Measurements from ENCODE around the gene TIE1.
A peak's percentile ranks its signal among the peaks of the same experiment; 100 is the strongest.

Gene TIE1

DNA sequence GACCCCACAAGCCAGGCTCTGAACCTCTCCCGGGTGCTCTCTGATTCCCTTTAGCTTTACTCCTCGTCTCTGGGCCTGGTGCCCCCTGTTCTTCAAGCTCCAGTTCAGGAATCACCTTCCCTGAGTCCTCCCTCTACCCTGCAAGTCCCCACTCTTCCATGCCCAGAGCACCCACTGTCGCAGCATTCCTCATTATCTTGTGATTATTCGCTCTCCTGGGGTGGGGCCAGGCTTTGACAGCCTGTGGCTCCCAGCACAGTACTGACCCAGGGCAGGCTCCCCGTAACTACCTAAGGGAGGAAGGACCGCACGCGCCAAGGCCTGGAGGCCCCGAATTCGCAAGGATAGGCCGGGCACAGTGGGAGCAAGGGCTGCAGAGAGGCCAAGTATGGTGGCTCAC is 14.7 kb upstream of the TIE1 start:
- Histone ChIP-seq H3K9me3 (ENCODE audit: insufficient read depth, low read depth, low read length) (no peaks in the 10 kb centered on the region), H3K4me3 (ENCODE audit: low read length) (peak overlapping the region; percentile 66; the same call in 1 of the 2 replicates), H3K27ac (ENCODE audit: low read length) (no peak overlapping the region), H3K4me1 (ENCODE audit: insufficient read depth, low read length) (peaks cover 6% of the 10 kb centered on the region; the same call in 1 of the 2 replicates), H3K36me3 (ENCODE audit: insufficient read depth, low read depth, low read length) (no peaks in the 10 kb centered on the region), H3K27me3 (ENCODE audit: insufficient read depth, low read length) (no peaks in the 10 kb centered on the region), H3K9ac (ENCODE audit: low read depth, low read length) (peak overlapping the region; percentile 39; the same call in 1 of the 2 replicates)

DNA sequence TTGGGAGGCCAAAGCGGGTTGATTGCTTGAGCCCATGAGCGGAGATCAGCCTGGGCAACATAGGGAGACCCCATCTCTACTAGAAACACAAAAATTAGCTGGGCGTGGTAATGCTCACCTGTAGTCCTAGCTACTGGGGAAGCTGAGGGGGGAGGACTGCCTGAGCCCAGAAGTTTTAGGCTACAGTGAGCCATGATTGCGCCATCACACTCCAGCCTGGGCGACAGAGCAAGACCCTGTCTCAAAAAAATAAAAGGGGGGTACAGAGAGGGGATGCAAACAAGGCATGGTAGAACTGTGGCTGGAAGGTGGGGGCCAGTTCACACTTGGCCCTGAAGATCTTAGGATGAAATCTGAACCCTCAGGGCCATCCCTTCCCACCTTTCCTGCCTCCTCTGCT is 14.2 kb upstream of the TIE1 start:
- Histone ChIP-seq H3K27me3 (ENCODE audit: insufficient read depth, low read length) (no peaks in the 10 kb centered on the region), H3K27ac (ENCODE audit: low read length) (no peak overlapping the region), H3K9ac (ENCODE audit: low read depth, low read length) (no peak overlapping the region), H3K4me1 (ENCODE audit: insufficient read depth, low read length) (peaks cover 6% of the 10 kb centered on the region; the same call in 1 of the 2 replicates), H3K4me3 (ENCODE audit: low read length) (no peak overlapping the region), H3K9me3 (ENCODE audit: insufficient read depth, low read depth, low read length) (no peaks in the 10 kb centered on the region), H3K36me3 (ENCODE audit: insufficient read depth, low read depth, low read length) (no peaks in the 10 kb centered on the region)

DNA sequence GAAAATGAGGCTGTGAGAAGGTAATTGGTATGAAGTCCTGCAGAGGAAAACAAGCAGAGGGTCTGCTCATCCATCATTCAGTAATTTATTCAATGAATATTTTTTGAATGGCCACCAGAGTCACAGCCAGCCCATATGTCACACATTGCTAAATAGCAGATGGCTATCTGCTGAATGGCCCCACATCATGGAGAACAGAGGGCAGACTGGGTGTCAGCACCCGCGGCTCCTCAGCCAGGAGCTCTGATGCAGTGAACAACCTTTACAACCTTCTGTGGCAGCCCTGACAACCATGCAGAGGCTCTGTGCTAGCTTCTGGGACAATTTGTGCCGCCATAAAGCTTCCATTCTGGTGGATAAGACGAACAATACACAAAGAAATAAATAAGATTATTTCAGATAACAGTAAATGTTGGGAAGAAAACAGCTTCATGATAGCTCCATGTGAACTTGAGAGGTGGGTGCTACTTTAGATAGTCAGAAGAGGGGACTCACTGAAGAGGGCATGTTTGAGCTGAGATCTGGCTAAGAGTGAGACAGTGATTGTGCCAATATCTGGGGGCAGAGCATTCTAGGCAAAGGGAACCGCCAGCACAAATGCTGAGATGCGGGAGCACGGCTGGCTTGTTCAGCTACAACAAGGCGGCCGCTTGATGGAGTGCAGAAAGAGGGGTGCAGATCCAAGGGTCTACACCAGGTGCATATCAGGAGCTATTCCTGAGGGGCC is 12.6 kb upstream of the TIE1 start:
- Histone ChIP-seq H3K9ac (ENCODE audit: low read depth, low read length) (no peak overlapping the region), H3K4me3 (ENCODE audit: low read length) (no peak overlapping the region), H3K27me3 (ENCODE audit: insufficient read depth, low read length) (no peaks in the 10 kb centered on the region), H3K9me3 (ENCODE audit: insufficient read depth, low read depth, low read length) (no peaks in the 10 kb centered on the region), H3K27ac (ENCODE audit: low read length) (no peak overlapping the region), H3K36me3 (ENCODE audit: insufficient read depth, low read depth, low read length) (no peaks in the 10 kb centered on the region), H3K4me1 (ENCODE audit: insufficient read depth, low read length) (peaks cover 6% of the 10 kb centered on the region; the same call in 1 of the 2 replicates)

DNA sequence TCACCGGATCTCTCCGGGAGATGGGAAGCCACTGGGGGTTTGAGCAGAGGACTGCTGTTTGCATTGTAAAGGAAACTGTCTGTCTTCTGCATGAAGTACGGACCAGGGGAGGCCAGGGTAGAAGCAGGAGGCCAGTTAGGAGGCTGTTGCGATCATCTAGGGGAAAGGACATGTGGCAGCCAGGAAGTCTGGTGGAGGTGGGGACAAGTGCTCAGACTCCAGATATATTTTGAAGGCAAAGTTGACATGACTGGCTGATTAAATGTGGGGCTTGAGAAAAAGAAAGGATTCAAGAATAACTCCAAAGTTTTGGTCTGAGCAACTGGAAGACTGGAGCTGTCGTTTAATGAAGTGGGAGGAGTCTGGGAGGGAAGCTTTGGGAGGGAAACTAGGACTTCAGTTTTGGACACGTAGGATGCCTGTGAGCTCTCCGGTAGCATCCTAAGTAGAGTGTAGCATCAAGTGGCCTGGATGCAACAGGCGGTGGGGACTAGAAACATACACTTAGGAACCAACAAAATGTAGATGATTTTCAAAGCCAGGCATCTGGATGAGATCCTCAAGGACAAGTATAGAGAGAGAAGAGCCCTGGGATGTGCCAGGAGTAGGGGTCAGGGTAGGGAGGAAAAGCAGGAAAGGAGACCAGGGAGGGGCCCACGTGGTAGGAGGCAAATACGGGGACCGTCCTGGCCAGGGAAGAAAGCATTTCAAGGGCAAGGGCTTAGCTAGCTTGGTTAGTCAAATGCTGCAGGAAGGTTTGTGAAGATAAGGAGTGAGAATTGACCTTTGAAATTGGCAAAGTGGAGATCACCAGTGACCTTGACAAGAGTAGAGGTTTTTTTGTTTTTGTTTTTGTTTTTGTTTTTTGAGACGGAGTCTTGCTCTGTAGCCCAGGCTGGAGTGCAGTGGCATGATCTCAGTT is 11.7 kb upstream of the TIE1 start:
- no peaks in the 10 kb centered on the region for H3K36me3 ChIP-seq (ENCODE audit: insufficient read depth, low read depth, low read length)
- no peaks in the 10 kb centered on the region for H3K27me3 ChIP-seq (ENCODE audit: insufficient read depth, low read length)
- H3K4me3 ChIP-seq (ENCODE audit: low read length) = no peak overlapping the region
- H3K9me3 ChIP-seq (ENCODE audit: insufficient read depth, low read depth, low read length) = no peaks in the 10 kb centered on the region
- peaks cover 6% of the 10 kb centered on the region; the same call in 1 of the 2 replicates for H3K4me1 ChIP-seq (ENCODE audit: insufficient read depth, low read length)
- H3K27ac ChIP-seq (ENCODE audit: low read length) = no peak overlapping the region
- no peak overlapping the region for H3K9ac ChIP-seq (ENCODE audit: low read depth, low read length)

DNA sequence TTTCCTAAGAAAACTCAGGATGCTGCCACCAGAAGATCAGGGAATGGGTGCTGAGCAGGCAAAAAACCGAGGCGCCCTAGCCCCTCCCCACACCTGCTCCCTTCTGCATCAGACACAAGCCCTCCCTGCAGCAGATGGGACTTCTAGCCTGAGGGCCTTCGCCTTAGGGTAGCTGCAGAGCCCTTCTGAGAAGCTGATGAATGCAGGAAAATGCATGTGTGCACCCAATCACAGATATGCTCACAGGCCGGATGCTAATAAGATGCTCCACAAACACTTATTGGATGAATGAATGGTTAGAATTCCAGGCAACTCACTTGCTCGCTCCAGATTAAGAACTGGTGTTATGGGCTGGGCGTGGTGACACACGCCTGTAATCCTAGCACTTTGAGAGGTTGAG is 8.6 kb upstream of the TIE1 start:
- H3K4me1 ChIP-seq (ENCODE audit: insufficient read depth, low read length) = peaks cover 24% of the 10 kb centered on the region
- H3K4me3 ChIP-seq (ENCODE audit: low read length) = no peak overlapping the region
- H3K36me3 ChIP-seq (ENCODE audit: insufficient read depth, low read depth, low read length) = no peaks in the 10 kb centered on the region
- H3K9me3 ChIP-seq (ENCODE audit: insufficient read depth, low read depth, low read length) = no peaks in the 10 kb centered on the region
- H3K27ac ChIP-seq (ENCODE audit: low read length) = no peak overlapping the region
- H3K27me3 ChIP-seq (ENCODE audit: insufficient read depth, low read length) = no peaks in the 10 kb centered on the region
- H3K9ac ChIP-seq (ENCODE audit: low read depth, low read length) = no peak overlapping the region

DNA sequence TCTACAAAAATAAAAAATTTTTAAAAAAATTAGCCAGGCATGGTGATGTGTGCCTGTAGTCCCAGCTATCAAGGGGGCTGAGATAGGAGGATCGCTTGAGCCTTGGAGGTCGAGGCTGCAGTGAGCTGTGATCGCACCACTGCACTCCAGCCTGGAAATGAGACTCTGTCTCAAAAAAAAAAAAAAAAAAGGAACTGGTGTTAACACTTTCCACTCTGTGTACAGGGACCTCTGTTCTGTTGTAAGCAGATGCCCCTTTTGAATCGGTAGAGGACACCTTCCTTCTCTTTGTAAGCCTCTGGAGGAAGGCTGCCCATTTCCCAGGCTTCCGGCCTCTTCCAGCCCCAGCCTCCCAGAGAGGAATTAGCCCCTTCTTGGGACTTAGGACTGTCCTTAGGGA is 8.1 kb upstream of the TIE1 start:
- Histone ChIP-seq H3K36me3 (ENCODE audit: insufficient read depth, low read depth, low read length) (no peaks in the 10 kb centered on the region), H3K9me3 (ENCODE audit: insufficient read depth, low read depth, low read length) (no peaks in the 10 kb centered on the region), H3K9ac (ENCODE audit: low read depth, low read length) (no peak overlapping the region), H3K4me1 (ENCODE audit: insufficient read depth, low read length) (peaks cover 26% of the 10 kb centered on the region), H3K4me3 (ENCODE audit: low read length) (no peak overlapping the region), H3K27me3 (ENCODE audit: insufficient read depth, low read length) (no peaks in the 10 kb centered on the region), H3K27ac (ENCODE audit: low read length) (no peak overlapping the region)

DNA sequence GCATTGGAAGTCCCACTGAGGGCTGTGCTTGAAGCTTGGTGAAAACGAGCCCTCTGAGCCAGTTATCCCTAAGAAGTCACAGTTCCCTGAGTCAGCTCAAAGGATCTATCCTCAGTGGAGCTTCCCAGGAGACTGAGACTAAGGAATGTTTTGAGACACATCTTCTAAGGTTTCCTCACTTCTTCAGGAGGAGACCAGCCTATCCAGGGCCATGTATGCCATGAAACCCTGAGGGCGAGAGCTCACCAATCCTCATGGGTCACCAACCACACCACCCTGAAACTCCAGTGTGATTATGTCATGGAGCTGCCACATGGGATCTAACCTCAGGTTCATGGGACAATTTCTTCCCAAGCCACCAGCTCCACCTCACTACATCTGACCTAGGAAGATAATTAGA is 7.6 kb upstream of the TIE1 start:
- Histone ChIP-seq H3K36me3 (ENCODE audit: insufficient read depth, low read depth, low read length) (no peaks in the 10 kb centered on the region), H3K4me1 (ENCODE audit: insufficient read depth, low read length) (peaks cover 26% of the 10 kb centered on the region), H3K9me3 (ENCODE audit: insufficient read depth, low read depth, low read length) (no peaks in the 10 kb centered on the region), H3K27me3 (ENCODE audit: insufficient read depth, low read length) (no peaks in the 10 kb centered on the region), H3K27ac (ENCODE audit: low read length) (no peak overlapping the region), H3K9ac (ENCODE audit: low read depth, low read length) (no peak overlapping the region), H3K4me3 (ENCODE audit: low read length) (no peak overlapping the region)

DNA sequence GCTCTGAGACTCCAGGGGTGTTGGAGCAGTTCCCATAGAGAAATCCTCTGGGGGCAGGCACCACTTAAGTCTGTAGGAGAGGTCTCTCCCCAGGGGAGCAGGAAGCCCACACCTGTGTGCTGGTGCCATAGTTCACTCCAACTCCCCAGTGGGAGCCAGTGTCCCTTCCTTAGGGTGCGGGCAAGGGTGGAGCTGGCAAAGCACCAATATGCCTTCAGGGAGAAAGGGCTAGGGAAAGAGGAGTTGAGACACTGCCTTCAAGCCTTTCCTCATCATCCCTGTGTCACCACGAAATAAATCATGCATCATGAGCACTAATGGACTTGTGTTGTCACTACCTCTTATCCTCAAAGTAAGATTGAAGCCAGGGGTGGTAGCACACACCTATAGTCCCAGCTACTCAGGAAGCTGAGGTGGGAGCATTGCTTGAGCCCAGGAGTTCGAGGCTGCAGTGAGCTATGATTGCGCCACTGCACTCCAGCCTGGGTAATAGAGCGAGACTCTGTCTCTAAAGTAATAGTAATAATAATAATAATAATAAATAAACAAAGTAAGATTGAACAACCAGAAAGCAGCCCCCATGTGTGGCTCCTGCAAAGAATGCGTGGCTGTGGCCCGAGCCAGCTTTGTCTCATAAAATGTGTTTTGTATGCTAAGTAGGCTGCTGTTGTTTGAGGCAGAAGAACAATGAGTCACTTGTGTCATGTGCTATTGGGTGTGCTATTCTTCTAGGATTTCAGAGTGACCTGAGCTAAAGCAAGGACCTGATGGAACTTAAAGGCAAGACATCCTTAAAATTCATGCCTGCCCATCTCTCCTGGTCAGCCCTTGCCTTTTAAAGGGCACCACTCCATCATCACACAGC is 6.7 kb upstream of the TIE1 start:
- Histone ChIP-seq H3K4me1 (ENCODE audit: insufficient read depth, low read length) (peaks cover 26% of the 10 kb centered on the region), H3K27ac (ENCODE audit: low read length) (no peak overlapping the region), H3K4me3 (ENCODE audit: low read length) (no peak overlapping the region), H3K9me3 (ENCODE audit: insufficient read depth, low read depth, low read length) (no peaks in the 10 kb centered on the region), H3K27me3 (ENCODE audit: insufficient read depth, low read length) (no peaks in the 10 kb centered on the region), H3K36me3 (ENCODE audit: insufficient read depth, low read depth, low read length) (no peaks in the 10 kb centered on the region), H3K9ac (ENCODE audit: low read depth, low read length) (no peak overlapping the region)

DNA sequence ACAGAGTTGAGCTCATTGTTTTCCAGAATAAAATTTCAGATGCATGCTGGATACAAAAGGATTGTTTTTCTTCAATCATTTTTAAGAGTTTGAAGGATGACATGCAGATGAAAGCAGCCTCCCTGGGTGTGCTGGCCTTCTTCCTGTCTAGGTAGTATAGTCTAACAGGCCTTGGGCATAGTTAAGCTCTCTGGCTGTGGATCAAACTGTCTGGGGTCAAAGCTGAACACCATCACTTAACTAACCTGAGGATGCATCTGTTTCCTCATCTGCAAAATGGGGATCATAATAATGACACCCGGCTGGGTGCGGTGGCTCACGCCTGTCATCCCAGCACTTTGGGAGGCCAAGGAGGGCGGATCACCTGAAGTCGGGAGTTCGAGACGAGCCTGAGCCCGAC is 6.0 kb upstream of the TIE1 start:
- H3K27ac ChIP-seq (ENCODE audit: low read length) = no peak overlapping the region
- no peaks in the 10 kb centered on the region for H3K27me3 ChIP-seq (ENCODE audit: insufficient read depth, low read length)
- peaks cover 26% of the 10 kb centered on the region for H3K4me1 ChIP-seq (ENCODE audit: insufficient read depth, low read length)
- H3K9ac ChIP-seq (ENCODE audit: low read depth, low read length) = no peak overlapping the region
- H3K36me3 ChIP-seq (ENCODE audit: insufficient read depth, low read depth, low read length) = no peaks in the 10 kb centered on the region
- H3K4me3 ChIP-seq (ENCODE audit: low read length) = no peak overlapping the region
- no peaks in the 10 kb centered on the region for H3K9me3 ChIP-seq (ENCODE audit: insufficient read depth, low read depth, low read length)

DNA sequence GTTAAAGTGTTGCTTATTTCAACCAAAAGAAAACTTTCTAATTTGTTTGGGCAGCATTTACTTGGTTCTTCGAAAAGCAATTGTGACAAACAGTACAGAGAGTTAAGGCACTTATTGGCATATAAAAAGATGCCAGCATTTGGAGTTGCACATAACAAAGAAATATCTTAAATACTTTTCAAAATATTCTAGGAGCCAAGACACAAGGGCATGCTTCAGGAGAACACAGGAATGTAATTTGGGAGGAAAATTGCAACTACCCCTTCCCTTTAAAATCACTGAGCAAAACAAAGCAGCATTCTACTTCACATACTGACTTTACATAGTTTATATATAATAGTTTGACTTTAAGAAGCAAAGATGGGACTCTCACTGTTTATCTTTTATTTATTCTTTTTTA is 4.6 kb upstream of the TIE1 start:
- H3K27me3 ChIP-seq (ENCODE audit: insufficient read depth, low read length) = no peaks in the 10 kb centered on the region
- no peaks in the 10 kb centered on the region for H3K36me3 ChIP-seq (ENCODE audit: insufficient read depth, low read depth, low read length)
- H3K4me3 ChIP-seq (ENCODE audit: low read length) = no peak overlapping the region
- no peak overlapping the region for H3K27ac ChIP-seq (ENCODE audit: low read length)
- H3K9ac ChIP-seq (ENCODE audit: low read depth, low read length) = no peak overlapping the region
- H3K4me1 ChIP-seq (ENCODE audit: insufficient read depth, low read length) = peaks cover 26% of the 10 kb centered on the region
- H3K9me3 ChIP-seq (ENCODE audit: insufficient read depth, low read depth, low read length) = no peaks in the 10 kb centered on the region

DNA sequence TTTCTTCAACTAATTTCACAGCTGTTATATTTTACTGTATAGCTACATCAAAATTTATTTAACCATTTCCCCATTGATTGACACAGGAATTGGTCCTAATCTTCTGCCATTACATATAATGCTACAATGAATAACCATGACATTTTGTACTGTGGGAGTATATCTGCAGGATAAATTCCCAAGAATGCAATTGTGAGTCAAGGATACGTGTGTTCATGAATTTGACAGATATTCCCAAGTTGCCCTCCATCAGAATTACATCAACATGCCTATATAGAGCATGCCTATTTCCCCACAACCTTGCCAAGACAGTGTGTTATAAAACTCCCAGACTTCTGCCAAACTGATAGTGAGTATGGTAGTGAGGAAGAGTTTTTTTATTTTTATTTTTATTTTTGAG is 2.7 kb upstream of the TIE1 start:
- peaks cover 26% of the 10 kb centered on the region for H3K4me1 ChIP-seq (ENCODE audit: insufficient read depth, low read length)
- no peak overlapping the region for H3K4me3 ChIP-seq (ENCODE audit: low read length)
- H3K9ac ChIP-seq (ENCODE audit: low read depth, low read length) = no peak overlapping the region
- H3K9me3 ChIP-seq (ENCODE audit: insufficient read depth, low read depth, low read length) = no peaks in the 10 kb centered on the region
- H3K36me3 ChIP-seq (ENCODE audit: insufficient read depth, low read depth, low read length) = no peaks in the 10 kb centered on the region
- H3K27me3 ChIP-seq (ENCODE audit: insufficient read depth, low read length) = no peaks in the 10 kb centered on the region
- no peak overlapping the region for H3K27ac ChIP-seq (ENCODE audit: low read length)
